WTC11 (cell line): ENCODE measurements around the gene ASMT.
"Not testable (repeated sequence)": the region's sequence is repeated elsewhere in the genome, so short reads cannot be mapped to it uniquely, and the experiment has no call there.

ENCODE experiments used
- CTCF ChIP-seq: fragments of 200-600 bp; IDR thresholded peaks from 2 replicates; pipeline ENCODE4 v1.8.0; 2022; ENCODE audit warnings: antibody characterized with exemption
- NR2C2 ChIP-seq: sonication (generic); formaldehyde crosslinking; IDR thresholded peaks from 2 replicates; pipeline ENCODE4 v1.8.0; 2022; ENCODE audit warnings: mild to moderate bottlenecking, missing genetic modification reagents
- TCF7 ChIP-seq: sonication (generic); formaldehyde crosslinking; IDR thresholded peaks from 2 replicates; pipeline ENCODE4 v1.8.0; 2022; ENCODE audit warnings: mild to moderate bottlenecking, low read depth, missing genetic modification reagents, moderate library complexity

GRCh38 chrX:1574181-1574580, 40.7 kb upstream of the ASMT start:
- not testable (repeated sequence) for TF ChIP-seq CTCF; TCF7; NR2C2 (CRISPR knock-in tag)
